ENCODE data around the gene PUDP.

PUDP gene

GRCh38 chrX:7146703-7147412, 1.1 kb downstream of the PUDP start:
- DNase-seq (ENCODE audit: low read depth in 3 of 3): no peak

- no peak for DNase-seq (ENCODE audit: low read depth in 3 of 3)
Measured at GRCh38 chrX:7146020-7146702, 1.8 kb downstream of the PUDP start.

GRCh38 chrX:7145454-7145853, 2.5 kb downstream of the PUDP start:
- no peak for DNase-seq (ENCODE audit: low read depth in 3 of 3)

GRCh38 chrX:7143941-7144525, 3.9 kb downstream of the PUDP start:
- no peak for DNase-seq (ENCODE audit: low read depth in 3 of 3)

GRCh38 chrX:7143076-7143475, 4.9 kb downstream of the PUDP start:
- no peak for DNase-seq (ENCODE audit: low read depth in 3 of 3)

GRCh38 chrX:7139202-7140081, 8.5 kb downstream of the PUDP start:
- DNase-seq (ENCODE audit: low read depth in 3 of 3): no peak

- DNase-seq (ENCODE audit: low read depth in 3 of 3): no peak
Measured at GRCh38 chrX:7134981-7135380, 13.0 kb downstream of the PUDP start.

GRCh38 chrX:7133050-7133440, 14.9 kb downstream of the PUDP start:
- no peak for DNase-seq (ENCODE audit: low read depth in 3 of 3)

GRCh38 chrX:7132335-7133049, 15.5 kb downstream of the PUDP start:
- no peak for DNase-seq (ENCODE audit: low read depth in 3 of 3)

- no peak for DNase-seq (ENCODE audit: low read depth in 3 of 3)
Measured at GRCh38 chrX:7131621-7132020, 16.3 kb downstream of the PUDP start.

- DNase-seq (ENCODE audit: low read depth in 3 of 3): no peak
Measured at GRCh38 chrX:7127056-7127455, 20.9 kb downstream of the PUDP start.

GRCh38 chrX:7120878-7121219, 27.1 kb downstream of the PUDP start:
- DNase-seq (ENCODE audit: low read depth in 3 of 3): no peak

GRCh38 chrX:7119950-7120877, 27.7 kb downstream of the PUDP start:
- DNase-seq (ENCODE audit: low read depth in 3 of 3): no peak

GRCh38 chrX:7117587-7117986, 30.4 kb downstream of the PUDP start:
- DNase-seq (ENCODE audit: low read depth in 3 of 3): no peak

- no peak for DNase-seq (ENCODE audit: low read depth in 3 of 3)
Measured at GRCh38 chrX:7116081-7116480, 31.9 kb downstream of the PUDP start.

- no peak for DNase-seq (ENCODE audit: low read depth in 3 of 3)
Measured at GRCh38 chrX:7115557-7115956, 32.4 kb downstream of the PUDP start.

- DNase-seq (ENCODE audit: low read depth in 3 of 3): no peak
Measured at GRCh38 chrX:7112071-7112470, 35.9 kb downstream of the PUDP start.

- no peak for DNase-seq (ENCODE audit: low read depth in 3 of 3)
Measured at GRCh38 chrX:7111518-7111917, 36.4 kb downstream of the PUDP start.

- DNase-seq (ENCODE audit: low read depth in 3 of 3): no peak
Measured at GRCh38 chrX:7110821-7111276, 37.1 kb downstream of the PUDP start.

All from stimulated activated CD4-positive, alpha-beta T cell treated with anti-CD3 and anti-CD28 coated beads, TNF-alpha, amount 100 ng/mL, for 24 hours (primary cell).